IPS-20b (cell line): Measurements from ENCODE around the gene CAMK1D.
"Not testable (repeated sequence)": the region's sequence is repeated elsewhere in the genome, so short reads cannot be mapped to it uniquely, and the experiment has no call there.

Experiments used
- H3K27ac ChIP-seq: one replicate; pipeline ENCODE4 v1.5.1; 2013; ENCODE audit warnings: low read length
- H3K27me3 ChIP-seq: 2 replicates; pipeline ENCODE4 v1.6.1; 2013; ENCODE audit warnings: mild to moderate bottlenecking, low read length, inconsistent platforms; ENCODE audit not compliant: insufficient read depth
- H3K36me3 ChIP-seq: 2 replicates; pipeline ENCODE4 v1.6.1; 2013; ENCODE audit warnings: low read depth, mild to moderate bottlenecking, inconsistent platforms, low read length, moderate library complexity; ENCODE audit not compliant: insufficient read depth
- H3K4me1 ChIP-seq: 2 replicates; pipeline ENCODE4 v1.6.1; 2013; ENCODE audit warnings: mild to moderate bottlenecking, control low read depth, inconsistent platforms, low read length, moderate library complexity; ENCODE audit not compliant: insufficient read depth
- H3K4me3 ChIP-seq: 2 replicates; pipeline ENCODE4 v1.5.1; 2013; ENCODE audit warnings: mild to moderate bottlenecking, low read length, inconsistent platforms
- H3K9ac ChIP-seq: 2 replicates; pipeline ENCODE4 v1.6.1; 2013; ENCODE audit warnings: low read depth, mild to moderate bottlenecking, inconsistent platforms, low read length, moderate library complexity
- H3K9me3 ChIP-seq: 2 replicates; pipeline ENCODE4 v1.6.1; 2013; ENCODE audit warnings: mild to moderate bottlenecking, low read depth, low read length, inconsistent platforms; ENCODE audit not compliant: insufficient read depth

Gene CAMK1D

DNA sequence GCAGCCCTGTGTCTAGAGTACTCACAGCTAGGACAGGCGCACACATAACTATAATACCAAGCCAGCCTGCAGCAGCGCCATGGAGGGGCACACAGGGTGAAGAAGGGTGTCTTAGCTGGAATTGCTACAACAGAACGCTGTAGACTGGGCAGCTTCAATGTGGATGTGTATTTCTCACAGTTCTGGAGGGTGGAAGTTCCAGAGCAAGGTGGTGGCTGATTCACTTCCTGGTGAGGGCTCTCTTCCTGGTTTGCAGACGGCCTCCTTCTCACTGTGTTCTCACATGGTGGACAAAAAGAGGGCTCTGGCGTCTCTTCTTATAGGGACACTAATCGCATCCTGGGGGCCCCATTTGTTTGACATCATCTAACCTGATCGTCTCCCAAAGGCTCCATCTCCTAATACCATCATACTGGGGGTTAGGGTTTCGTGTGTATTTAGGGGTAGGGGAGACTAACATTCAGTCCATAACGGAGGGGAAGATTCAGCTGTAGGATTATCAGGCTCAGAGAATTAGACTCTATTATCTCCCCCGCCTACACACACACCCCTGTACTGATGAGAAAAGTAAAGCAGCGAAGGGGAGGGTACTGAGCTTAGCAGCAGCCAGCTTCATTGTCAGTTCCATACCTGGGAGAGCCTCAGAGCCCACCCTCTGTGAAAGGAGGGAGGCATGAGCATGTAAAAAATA is 363.1 kb downstream of the CAMK1D start:
- no peaks in the 10 kb centered on the region for H3K36me3 ChIP-seq
- H3K27ac ChIP-seq, result no peak overlapping the region
- H3K9ac ChIP-seq, result no peak overlapping the region
- no peaks in the 10 kb centered on the region for H3K27me3 ChIP-seq
- H3K4me1 ChIP-seq, result peaks cover 10% of the 10 kb centered on the region; the same call in 1 of the 2 replicates
- no peaks in the 10 kb centered on the region for H3K9me3 ChIP-seq
- no peak overlapping the region for H3K4me3 ChIP-seq

DNA sequence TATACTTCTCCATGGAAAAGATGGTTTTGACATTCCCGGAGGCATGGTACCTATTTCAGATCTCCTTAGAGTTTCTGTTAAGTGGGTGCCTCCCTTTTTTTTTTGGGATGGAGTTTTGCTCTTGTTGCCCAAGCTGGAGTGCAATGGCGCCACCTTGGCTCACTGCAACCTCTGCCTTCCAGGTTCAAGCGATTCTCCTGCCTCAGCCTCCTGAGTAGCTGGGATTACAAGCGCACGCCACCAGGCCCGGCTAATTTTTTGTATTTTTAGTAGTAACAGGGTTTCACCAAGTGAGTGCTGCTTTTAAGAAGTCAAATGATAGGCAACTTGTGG is 363.6 kb downstream of the CAMK1D start:
- H3K4me1 ChIP-seq, H3K9me3 ChIP-seq, H3K9ac ChIP-seq, H3K27ac ChIP-seq, H3K4me3 ChIP-seq, H3K36me3 ChIP-seq, H3K27me3 ChIP-seq: not testable (repeated sequence)

DNA sequence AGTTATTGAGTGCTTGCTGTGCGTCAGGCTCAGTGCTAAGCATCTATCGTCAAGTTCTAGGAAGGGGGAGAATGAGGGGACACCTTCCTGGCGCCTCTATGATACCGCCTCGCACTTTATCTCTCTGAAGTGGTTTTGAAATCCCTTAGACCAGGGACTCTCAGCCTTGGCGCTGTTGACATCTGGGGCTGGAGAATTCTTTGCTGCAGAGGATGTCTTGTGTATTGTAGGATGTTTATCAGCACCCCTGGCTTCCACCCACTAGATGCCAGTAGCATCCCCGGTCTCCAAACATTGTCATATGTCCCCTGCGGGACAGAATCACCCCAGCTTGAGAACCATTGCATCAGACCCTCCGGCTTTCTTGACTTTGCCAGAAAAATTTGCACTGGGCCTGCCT is 366.7 kb downstream of the CAMK1D start:
- Histone ChIP-seq H3K27ac (no peak overlapping the region), H3K27me3 (no peaks in the 10 kb centered on the region), H3K4me3 (no peak overlapping the region), H3K9me3 (no peaks in the 10 kb centered on the region), H3K4me1 (0 out of 2 replicates have a peak, but pooled peaks cover 3% of the 10 kb centered on the region), H3K36me3 (no peaks in the 10 kb centered on the region), H3K9ac (no peak overlapping the region)

DNA sequence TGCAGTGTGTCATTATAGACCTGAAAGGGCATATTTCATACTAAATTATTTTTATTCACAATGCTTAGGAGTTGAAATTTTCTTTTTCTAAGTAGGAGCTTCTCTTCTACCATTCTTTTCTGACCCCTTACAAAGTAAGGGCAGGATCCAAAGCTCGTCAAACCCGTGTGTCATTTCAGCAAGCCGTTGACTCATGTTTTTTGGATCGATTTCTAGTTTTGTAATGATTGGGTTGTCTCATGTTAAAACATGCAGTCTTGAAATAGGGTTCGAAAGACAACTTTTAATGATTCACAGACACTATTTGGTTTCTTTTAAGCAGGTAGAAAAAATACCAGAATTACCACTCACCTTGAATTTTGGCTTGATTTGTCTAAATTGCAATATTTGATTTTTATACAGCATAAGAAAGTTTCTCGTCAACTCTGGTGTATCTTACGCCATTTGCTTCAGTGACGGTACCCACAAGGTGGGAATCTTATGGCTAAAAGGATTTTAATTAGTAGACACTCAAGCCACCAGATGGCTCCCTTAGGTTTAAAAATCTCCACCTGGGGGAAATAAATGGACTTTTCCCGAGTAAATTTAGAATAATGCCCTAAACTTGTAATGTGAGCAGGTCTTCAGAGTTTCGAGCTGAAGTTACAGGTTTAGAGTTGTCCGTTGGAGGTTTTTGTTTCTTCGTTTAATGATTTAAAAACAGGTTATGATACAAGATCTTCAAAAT is 368.8 kb downstream of the CAMK1D start:
- H3K27ac ChIP-seq, result no peak overlapping the region
- H3K9ac ChIP-seq, result no peak overlapping the region

DNA sequence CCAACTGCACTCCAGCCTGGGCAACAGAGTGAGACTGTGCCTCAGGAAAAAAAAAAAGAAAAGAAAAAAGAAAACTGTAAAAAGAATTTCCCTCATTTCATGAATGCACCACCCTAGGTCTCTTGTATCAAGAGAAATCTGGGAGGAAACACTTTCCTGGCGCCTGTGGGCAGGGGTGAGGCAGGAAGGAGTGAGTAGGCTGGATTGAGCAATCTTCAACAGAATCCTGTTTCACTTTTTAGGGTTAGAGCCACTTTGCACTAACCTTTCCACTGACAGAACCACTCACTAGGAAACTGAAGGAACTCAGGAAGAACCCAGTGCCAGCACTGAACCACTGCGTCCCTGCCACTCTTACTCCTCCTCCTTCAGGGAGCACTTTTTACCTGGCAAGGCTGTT is 370.0 kb downstream of the CAMK1D start:
- Histone ChIP-seq H3K9me3 (no peaks in the 10 kb centered on the region), H3K27me3 (no peaks in the 10 kb centered on the region), H3K4me1 (no peaks in the 10 kb centered on the region), H3K9ac (no peak overlapping the region), H3K36me3 (no peaks in the 10 kb centered on the region), H3K27ac (no peak overlapping the region), H3K4me3 (no peak overlapping the region)

More for the DNA sequence above, 368.8 kb downstream of the CAMK1D start:
- Histone ChIP-seq H3K4me1 (no peaks in the 10 kb centered on the region), H3K4me3 (no peak overlapping the region), H3K9me3 (no peaks in the 10 kb centered on the region), H3K36me3 (no peaks in the 10 kb centered on the region), H3K27me3 (no peaks in the 10 kb centered on the region)

DNA sequence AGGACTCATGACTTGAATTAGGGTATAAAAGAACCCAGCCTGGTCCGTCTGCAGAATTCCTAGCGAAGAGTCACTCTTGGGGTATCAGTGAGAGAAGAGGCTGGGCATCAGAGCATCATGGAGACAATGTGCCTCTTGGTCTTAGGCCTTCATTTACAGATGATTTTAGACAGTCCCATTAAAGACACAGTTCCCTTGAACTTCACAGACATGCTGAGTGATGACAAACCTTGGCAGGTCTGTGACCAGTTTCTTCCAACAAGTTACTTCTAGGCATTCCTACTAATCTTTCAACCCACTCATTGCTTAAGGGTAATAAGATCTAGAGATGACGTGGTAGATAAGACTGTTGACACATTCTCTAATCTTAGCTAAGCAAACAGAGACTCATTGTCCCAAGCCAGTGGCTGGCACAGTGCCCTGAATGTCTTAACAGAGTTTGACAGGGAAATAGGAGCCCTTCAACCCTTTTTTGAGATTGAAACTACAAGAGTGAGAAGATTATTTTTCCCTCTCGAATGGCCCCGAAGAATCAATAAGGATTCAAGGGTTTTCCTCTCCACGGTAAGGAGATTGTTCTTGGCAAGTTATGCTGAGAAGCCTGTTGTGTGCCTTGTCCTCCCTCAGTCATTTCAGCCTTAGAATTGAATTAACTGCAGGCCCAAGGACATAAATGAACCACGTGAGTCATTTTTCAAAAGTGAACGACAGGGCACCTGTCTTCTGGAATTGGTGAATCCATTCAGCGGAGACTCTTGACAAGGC is 371.1 kb downstream of the CAMK1D start:
- Histone ChIP-seq H3K4me3 (no peak overlapping the region), H3K27ac (no peak overlapping the region), H3K4me1 (peaks cover 2% of the 10 kb centered on the region; the same call in 1 of the 2 replicates), H3K9me3 (no peaks in the 10 kb centered on the region), H3K9ac (no peak overlapping the region), H3K36me3 (no peaks in the 10 kb centered on the region), H3K27me3 (no peaks in the 10 kb centered on the region)

DNA sequence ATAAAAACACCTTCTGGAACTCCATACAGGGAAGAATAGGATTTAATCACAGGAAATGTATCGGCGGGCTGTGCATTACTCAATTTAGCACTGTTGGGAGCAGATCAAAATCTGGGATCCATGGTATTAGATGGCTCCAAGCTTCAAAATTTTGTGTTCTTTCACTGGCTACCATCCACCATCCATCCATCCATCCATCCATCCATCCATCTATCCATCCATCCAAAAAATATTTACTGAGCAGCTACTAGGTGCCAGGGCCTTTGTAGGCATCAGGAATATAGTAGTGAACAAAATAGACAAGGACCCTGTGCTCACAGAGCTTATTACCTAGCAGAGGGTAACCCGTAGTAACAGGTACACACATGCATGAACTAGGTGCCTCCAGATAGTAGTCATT is 372.0 kb downstream of the CAMK1D start:
- Histone ChIP-seq H3K9ac (no peak overlapping the region), H3K36me3 (no peaks in the 10 kb centered on the region), H3K27ac (no peak overlapping the region), H3K4me3 (no peak overlapping the region), H3K4me1 (peaks cover 2% of the 10 kb centered on the region; the same call in 1 of the 2 replicates), H3K9me3 (no peaks in the 10 kb centered on the region), H3K27me3 (no peaks in the 10 kb centered on the region)

DNA sequence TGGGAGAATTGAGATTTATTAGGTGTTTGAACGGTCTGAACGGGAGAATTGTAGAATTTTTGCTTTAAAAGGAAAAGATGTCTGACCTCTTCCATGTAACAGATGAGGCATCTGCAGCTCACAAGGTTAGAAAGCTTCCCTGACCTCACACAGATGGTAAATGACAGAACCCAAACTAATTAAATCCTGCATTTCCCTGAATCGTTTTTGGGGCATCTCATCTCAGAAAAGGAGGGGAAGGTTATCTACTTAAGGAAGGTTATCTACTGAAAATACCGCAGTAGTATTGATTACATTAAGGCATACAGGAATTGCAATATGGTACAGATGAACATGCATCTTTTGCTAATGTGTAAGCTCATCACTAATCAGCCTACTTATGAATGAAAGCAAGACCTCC is 373.9 kb downstream of the CAMK1D start:
- no peak overlapping the region for H3K9ac ChIP-seq
- H3K4me1 ChIP-seq, result peaks cover 2% of the 10 kb centered on the region; the same call in 1 of the 2 replicates
- H3K4me3 ChIP-seq, result no peak overlapping the region
- no peaks in the 10 kb centered on the region for H3K36me3 ChIP-seq
- no peaks in the 10 kb centered on the region for H3K27me3 ChIP-seq
- H3K27ac ChIP-seq, result no peak overlapping the region
- no peaks in the 10 kb centered on the region for H3K9me3 ChIP-seq

DNA sequence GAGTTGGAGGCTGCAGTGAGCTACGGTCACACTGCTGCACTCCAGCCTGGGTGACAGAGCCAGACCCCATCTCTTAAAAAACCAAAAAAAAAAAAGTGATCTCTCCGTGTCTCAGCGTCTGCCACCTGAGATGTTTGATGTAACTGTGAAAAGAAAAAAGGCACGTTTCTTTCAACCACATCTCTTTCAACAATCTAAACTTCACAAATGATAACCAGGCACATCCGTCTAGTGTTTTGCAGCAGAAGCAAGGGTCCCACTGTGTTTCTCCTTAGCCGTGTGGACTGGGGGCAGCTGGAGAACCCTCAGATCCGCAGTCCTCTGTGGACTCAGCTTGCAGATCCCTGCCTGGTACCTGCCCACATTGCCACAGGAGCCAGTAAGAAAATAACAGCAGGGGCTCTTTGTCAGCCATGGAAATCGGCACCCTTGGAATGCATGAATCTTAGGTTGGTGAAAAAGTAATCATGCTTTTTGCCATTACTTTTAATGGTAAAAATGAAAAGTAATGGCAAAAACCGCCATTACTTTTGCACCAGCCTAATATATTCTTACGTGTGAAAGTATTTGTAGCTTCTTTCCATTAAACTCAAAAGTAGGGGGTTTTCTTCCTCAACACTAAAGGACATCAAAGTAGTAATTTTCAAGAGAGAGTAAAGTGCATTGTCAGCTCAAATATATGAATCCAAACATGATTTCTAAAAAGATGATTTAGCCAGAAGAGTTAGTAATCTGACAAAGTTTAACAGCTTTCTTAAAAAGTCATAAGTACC is 375.6 kb downstream of the CAMK1D start:
- Histone ChIP-seq H3K9me3 (no peaks in the 10 kb centered on the region), H3K4me3 (no peak overlapping the region), H3K4me1 (peaks cover 2% of the 10 kb centered on the region; the same call in 1 of the 2 replicates), H3K27me3 (no peaks in the 10 kb centered on the region), H3K9ac (no peak overlapping the region), H3K36me3 (no peaks in the 10 kb centered on the region), H3K27ac (no peak overlapping the region)

DNA sequence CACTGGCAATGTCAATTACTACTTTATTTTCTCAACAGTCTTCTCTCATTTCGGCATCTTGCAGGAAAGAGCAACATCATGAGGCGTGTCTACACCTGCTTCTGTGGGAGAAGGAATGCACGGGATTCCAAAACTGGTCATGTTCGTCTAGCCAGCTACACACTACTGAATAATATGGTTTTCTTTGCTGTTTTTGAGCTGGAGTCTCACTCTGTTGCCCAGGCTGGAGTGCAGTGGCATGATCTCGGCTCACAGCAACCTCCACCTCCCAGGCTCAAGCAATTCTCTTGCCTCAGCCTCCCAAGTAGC is 376.2 kb downstream of the CAMK1D start:
- not testable (repeated sequence) for H3K4me1 ChIP-seq, H3K36me3 ChIP-seq, H3K27me3 ChIP-seq, H3K27ac ChIP-seq, H3K9ac ChIP-seq, H3K9me3 ChIP-seq, H3K4me3 ChIP-seq

DNA sequence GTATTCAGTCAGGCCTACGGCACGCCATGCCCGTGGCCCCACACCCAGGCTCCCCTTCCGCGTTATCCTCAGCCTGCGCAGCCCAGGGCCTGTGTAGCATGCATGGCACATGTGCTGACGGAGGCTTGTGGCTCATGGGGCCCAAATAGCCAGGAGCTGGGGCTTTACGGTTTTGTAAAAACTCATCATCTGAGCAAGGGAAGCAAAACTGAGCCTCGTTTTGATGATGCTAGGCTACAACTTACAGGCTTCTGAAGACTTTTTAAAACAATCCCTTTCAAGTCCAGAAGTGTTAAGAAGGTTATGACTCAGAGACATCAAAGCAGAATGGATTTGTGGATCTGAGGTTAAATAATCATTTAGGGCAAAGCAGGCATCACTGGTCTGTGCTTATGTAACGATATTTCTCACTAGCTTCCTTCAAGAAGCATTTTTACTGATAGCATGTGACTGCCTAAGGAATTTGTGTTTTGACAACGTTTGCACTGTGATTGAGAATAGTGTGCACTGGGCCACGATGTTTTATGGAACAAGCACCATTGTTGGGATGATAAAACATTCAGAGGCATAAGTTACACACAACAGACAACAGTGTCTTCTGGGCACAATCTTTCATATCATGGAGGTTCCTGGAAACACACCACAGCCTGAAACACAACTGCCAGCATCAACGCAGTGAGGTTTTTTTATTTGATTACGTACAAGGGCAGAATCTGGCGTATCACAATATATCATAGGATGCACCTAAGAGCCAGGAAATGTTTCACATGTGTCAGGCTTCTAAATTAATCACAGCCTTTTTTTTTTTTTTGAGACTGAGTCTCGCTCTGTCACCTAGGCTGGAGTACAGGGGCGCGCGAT is 377.9 kb downstream of the CAMK1D start:
- Histone ChIP-seq H3K9ac (no peak overlapping the region), H3K4me1 (peaks cover 2% of the 10 kb centered on the region; the same call in 1 of the 2 replicates), H3K9me3 (no peaks in the 10 kb centered on the region), H3K27me3 (no peaks in the 10 kb centered on the region), H3K4me3 (no peak overlapping the region), H3K27ac (no peak overlapping the region), H3K36me3 (no peaks in the 10 kb centered on the region)
